GM15510 (cell line): ENCODE results near the gene PGM2L1.

ENCODE experiments used
- POLR2A ChIP-seq: IDR thresholded peaks from 3 replicates; pipeline ENCODE4 v1.6.1; 2011; ENCODE audit warnings: borderline replicate concordance; ENCODE audit not compliant: insufficient read length; ENCODE audit errors: extremely low read depth

The PGM2L1 gene

DNA sequence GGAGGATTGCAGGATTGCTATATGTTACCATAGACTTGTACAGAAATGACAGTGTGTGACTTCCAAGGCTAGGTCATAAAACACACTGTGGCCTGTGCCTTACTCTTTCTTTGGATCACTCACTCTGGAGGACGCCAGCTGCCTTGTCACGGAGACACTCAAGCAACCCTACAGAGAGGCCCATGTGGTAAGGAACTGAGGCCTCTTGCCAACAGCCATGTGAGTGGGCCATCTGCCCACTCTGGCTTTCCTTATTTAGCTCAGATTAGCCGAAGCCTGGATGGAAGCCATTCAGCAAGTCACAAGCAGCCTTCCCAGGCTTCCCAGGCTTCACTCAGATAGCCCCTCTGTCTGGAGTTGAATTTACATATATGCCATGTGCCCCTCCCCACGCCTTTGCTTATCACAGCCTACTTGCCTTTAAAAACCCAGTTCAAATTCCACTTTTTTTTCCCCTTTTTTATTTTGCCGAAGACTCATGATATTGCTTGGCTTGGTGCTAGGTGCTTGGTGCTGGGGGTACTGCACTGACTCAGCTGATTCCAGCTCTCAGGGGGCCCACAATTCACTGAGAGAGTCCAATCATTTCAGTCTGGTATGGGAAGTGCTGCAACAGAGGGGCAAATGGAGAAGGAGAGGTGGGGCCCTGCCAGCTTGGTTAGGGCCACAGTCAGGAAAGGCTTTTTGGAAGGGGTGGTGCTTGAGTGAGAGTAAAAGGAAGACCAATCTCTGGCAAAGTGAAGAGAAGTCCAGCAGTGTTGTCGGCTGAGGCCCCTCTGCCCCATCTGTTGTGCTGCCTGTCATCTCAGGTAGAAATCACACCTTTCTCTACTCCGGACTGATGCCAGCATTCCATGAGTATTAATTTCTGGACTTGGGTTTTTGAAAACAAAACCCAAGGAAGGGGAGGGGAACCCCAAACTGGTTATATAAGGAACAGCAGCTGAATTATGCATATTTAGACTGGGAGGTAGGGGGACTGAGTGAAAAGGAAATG, 72.3 kb downstream of the PGM2L1 start:
- no peak for TF ChIP-seq POLR2A

DNA sequence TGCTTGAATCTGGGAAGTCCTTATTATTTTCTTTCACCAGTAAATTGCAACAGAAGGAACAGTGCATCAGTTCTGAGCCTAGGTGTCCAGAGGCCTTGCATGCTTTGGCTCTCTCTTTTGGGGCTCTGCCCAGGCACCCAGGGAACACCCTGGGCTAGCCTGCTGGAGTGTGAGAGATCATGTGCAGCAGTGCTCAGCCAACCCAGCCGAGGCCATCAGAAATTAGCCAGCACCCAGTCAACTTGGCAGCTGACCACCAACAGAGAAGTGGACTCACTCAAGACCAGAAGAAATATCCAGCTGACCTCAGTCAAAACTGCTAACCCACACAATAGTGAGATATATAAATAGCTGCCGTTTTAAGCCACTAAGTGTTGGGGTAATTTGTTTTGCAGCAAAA, 75.6 kb downstream of the PGM2L1 start:
- no peak for TF ChIP-seq POLR2A

DNA sequence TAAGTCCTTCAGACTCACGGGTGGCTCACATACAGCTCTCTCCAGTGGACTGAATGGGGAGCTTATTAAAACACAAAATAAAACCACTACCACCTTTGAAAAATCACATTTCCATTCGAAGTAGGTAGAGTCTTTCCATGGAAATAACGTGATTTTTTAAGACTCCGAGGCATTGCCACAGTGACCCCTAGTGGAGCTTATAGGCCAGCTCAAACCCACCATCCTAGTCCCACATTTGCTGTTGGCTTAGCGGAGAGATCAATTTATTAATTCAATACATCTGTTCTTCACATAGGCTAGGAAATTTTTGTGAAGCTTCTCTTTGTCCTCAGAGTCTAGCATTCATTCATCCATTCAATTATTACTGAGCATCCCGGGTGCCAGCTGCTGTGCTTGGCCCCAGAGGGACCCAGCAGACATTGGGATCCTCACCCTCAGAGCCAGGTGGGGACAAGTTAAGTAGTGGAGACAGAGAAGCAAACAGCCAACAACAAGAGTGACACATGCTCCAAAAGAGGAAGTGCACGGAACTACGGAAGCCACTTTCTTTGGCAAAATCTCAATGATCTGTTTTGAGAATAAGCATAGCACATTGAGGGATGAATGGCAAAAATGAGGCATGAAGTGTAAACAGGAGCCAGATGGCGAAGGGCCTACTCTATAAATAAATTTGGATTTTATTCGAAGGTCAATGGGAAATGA, 76.6 kb downstream of the PGM2L1 start:
- TF ChIP-seq POLR2A = no peak

DNA sequence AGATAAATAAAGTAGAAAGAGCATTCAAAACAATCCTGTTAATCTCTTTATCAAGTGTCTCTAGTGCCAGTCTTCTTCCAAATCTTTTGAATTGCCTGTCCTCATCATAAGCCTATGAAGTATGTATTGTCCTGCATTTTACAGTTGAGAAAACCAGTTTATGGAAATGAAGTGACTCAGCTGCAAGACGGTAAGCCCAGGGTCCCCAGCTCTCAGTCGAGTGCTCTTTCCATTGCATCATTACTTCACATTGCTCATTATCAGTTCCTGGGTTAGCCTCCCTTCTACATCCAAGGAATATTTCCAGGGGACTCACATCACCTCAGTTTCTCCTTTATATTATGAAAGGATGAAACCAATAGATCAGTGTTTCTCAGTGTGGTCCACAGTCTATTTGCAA, 77.7 kb downstream of the PGM2L1 start:
- no peak for TF ChIP-seq POLR2A

DNA sequence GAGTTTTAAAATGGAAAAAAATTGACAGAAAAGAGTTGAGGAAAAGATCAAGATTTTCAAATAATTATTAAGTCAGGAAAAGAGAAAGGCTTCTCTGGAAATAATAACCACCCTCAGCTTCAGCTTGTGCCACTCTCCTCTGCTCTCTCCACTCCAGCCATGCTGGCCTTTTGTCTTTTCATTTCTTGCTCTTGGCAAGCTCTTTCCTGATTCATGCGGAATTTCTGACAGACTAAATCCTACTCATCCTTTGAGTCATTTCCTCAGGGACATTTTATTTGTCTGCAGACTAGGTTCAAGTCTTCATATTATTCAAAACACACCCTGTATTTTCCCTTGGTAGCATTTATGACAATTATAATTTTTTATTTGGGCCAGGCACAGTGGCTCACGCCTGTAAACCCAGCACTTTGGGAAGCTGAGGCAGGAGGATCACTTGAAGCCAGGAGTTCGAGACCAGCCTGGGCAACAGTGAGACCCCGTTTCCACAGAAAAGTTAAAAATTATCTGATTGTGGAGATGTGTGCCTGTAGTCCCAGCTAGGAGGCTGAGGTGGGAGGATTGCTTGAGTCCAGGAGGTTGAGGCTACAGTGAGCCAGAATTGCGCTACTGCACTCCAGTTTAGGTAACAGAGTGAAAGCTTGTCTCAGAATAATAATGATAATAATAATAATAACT, 79.0 kb downstream of the PGM2L1 start:
- no peak for TF ChIP-seq POLR2A

DNA sequence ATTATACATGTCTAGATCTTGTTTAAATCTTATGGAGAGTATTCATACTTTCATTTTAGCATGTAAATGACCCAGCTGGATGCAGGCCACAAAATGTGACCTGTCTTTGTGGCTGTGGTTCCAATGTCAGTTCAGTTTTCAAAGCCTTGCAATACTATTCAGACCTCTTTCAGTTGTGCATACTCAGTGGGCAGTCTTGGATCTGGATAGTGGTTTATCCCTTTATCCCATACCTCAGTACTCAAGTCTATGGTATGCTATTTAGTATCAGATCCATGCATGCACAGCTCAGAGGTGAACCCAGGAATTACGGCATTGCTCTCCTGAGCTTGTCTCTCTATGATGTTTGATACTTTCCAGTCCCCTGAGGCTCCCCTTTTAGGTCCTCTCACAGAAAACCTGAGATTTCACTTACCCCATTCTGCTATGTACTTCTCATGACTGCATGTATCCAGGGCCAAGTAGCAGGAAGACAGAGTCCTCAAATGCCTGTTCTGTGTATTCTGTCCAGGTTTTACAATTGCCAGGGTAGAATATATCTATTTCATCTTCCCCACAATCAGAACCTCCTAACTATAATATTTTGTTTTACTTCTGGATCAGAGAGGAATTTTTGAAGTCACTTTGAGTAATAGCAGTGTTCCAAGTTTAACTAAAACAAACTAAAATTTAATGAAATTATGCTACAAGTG, 79.8 kb downstream of the PGM2L1 start:
- no peak for TF ChIP-seq POLR2A

DNA sequence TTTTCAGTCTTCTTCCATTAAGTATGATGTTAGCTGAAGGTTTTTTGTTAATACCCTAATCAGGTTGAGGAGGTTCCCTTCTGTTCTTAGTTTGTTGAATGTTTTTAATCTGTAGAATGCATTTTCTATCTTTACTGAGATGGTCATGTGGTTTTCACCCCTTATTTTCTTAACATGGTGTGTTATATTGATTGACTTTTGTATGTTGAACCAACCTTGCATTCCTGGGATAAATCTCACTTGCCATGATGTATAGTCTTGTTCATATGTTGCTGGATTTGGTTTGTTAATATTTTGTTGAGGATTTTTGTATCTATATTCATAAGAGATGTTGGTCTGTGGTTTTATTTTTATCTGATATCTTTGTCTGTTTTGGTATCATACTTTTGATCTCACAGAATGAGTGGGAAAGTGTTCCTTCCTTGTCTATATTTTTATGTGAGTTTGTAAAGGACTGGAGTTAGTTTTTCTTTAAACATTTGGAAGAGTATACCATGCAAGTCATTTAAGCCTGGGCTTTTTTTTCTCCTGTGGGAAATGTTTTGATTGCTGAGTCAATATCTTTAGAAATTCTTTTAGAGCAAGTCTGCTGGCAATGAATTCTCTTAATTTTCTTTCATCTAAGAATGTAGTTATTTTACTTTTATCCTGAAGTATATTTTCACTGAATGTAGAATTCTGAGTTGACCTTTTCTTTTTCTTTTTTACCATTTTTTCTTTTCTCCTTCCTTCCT, 81.3 kb downstream of the PGM2L1 start:
- no peak for TF ChIP-seq POLR2A

DNA sequence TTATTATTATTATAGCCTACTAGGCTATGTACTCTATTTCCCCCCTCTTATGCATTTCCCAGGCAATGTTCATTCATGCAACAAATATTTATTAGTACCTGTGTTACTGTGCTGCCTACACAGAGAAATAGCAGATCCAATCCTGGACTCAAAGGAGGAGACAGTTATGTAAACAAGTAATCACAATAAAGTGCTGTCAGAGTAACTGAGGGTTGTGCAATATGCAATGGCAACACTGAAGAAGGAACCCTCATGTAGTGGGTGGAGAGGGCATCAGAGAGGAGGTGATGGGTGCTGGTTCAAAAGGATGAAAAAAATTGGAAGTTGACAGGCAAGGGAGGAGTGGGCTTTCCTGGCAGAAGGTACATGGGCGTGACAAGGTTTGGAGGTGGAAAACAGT, 85.9 kb downstream of the PGM2L1 start:
- TF ChIP-seq POLR2A = no peak

DNA sequence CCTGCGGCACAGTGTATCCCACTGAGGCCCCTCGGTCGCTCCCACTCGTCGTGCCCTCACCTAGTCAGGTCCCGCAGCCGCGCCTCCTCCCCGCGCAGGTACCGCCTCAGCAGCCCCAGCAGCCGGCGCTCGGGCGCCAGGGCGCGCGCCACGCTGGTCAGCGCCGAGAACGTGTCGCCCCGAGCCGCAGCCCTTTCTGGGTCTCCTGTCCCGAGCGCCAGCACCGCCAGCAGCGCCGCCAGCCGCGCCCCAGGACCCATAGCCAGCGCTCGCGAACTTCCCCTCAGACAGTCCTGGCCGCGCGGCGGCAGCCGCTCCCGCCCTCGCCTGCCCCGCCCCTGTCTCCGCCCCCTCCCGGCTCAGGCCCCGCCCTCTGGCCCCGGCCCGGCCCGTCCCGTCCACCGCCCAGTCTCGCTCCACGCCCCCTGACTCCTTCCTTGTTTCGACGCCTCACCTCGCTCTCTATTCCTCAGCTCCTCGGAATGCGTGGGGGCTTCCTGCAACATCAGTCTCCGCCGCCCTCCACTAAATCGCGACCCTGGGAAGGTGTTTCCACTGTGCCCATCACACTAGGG, 86.8 kb downstream of the PGM2L1 start, which contains the start of gene P4HA3:
TSS of gene P4HA3 (minus strand) at position 289 of the 575 bp plus-strand sequence. CDS start at position 260, 29 bp downstream.
- no peak for TF ChIP-seq POLR2A

DNA sequence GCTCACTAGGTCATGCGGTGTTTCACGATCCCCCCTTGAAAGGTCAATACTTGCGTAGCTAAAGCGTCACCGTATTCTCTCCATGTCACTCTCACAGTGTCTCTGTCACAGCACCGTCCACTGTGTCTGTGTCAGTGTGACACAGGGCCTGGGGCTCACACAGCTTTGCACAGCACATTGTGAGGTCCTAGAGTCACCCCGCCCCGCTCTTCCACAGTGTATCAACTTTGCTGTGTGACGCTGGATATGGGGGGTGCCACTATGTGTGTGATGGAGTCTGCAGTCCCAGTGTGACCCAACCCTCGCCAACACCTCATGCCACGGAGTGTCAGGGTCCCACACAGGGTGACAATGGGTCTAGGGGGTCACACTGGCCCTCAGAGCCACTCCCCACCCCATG, 87.4 kb downstream of the PGM2L1 start:
- no peak for TF ChIP-seq POLR2A

DNA sequence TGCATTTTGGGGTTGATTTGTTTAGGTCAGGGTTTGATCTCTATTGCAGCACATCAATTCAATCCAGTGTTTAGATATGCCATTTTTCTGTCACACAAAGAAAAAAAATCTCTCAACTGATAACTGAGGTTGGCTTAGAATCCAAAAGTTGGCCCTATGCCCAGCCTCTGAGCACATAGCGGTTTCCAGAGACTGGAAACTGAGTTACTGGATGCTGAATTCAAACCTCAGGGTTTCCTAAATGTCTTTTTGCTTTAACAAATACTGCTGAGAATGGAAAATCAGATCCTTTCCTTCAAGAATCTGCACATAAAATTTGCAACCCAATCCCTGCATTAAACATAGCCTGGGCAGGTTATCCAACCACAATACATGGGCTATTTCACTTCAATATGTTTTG, 90.8 kb downstream of the PGM2L1 start:
- no peak for TF ChIP-seq POLR2A

DNA sequence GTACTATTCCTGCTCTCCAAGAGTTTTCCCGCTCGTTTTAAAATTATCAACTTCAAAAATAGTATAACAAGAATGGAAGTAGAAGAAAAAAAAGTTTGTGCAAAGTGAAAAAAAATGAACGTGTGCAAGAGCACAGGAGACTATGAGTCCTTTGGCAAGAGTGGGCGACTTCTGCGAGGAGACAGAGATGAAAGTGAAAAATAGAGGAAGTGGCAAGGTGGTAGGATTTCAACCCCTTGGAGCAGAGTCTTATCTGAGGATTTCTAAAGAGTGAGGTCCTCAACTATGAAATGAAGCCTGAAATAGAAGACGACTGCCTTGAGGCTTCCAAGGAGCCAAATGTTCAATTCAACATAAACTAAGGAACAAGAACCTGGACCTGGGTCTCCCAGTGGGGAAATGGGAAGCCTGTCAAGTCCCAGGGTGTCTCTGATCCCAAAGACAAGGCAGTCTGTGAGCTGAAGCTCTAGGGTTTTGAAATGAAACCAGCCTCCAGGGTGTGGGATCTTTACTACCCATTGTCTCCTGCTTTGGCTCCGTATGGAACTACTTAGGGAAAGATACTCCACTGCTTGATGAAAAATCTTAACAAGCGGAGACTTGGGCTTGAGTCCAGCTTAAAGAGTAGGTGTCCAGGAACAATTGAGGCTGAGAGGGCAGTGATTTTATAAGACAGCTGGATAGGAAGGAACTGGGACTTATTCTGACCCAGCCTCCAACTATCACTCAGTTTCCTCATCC, 91.6 kb downstream of the PGM2L1 start:
- no peak for TF ChIP-seq POLR2A

DNA sequence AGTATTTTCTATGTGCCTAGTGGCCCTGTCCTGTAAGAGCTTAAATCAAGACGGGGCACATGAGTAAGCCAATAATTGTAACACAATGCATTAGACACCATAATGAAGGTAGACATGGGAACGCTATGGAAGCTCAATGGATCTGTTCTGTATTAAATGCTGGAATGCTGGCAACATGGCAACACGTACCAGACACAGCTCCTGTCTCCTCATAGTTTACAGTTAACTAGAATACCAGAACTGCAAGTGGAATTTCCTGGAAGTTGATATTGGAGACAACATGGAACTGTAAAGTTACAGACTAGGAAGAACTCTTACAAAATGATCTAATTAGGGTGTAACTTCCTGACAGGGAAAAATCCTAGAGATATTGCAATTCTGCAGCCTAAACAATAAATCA, 99.2 kb downstream of the PGM2L1 start:
- TF ChIP-seq POLR2A = no peak
